DMS 273 treated with DMSO at 0.1 percent for 48 hours (cell line): ENCODE measurements around the gene CIITA.

Experiments used
- DNase-seq: peaks from one replicate; lab custom pipeline; 2025; lab: John Stamatoyannopoulos, UW

The CIITA gene

DNA sequence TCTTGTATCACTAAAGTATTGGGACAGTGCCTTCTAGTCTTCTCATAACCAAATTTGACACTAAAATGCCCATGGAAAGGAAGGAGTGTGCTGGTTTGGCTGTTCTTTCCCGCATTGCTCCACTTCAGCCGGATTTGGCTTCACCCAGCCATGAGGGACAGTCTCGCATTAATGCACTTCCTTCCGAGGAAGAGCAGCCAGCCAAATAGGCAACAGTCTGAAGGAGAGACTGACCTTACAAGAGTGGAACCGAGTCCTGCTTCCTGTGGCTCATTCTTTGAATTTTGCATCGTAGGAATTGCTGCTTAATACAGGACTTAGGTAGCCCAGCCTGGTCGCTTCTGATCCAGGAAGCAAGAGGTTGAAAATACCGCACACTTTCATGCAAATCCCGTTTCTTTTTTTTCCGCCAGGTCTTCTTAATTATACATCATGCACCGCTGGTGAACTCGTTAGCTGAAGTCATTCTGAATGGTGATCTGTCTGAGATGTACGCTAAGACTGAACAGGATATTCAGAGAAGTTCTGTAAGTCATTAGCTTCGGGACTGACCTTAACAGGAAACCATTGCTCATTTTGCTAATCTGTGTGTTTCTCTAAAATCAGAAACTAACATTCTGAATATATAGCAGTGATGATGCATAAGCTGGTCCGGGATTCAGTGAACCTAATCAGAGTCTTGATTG is 105.6 kb downstream of the CIITA start:
- no peak for DNase-seq

- DNase-seq: no peak
Observed at GRCh38 chr16:10983159-10983558, 106.2 kb downstream of the CIITA start.

- no peak for DNase-seq
Observed at GRCh38 chr16:10984509-10984908, 107.5 kb downstream of the CIITA start.
